HG02588 (cell line): ENCODE results near the gene GABARAP.
A peak's percentile ranks its signal among the peaks of the same experiment; 100 is the strongest.

Source experiments
- ATAC-seq: cut with Tn5 transposase; IDR thresholded peaks from one replicate; pipeline ENCODE4 v1.9.1; 2021; ENCODE audit warnings: mild to moderate bottlenecking, moderate library complexity; ENCODE audit not compliant: unreplicated experiment

The GABARAP gene

GRCh38 chr17:7223375-7223774, 18.9 kb downstream of the GABARAP start:
- ATAC-seq, result no peak

GRCh38 chr17:7222972-7223292, 19.3 kb downstream of the GABARAP start:
- ATAC-seq, result no peak

- no peak for ATAC-seq
These were observed 19.9 kb downstream of the GABARAP start for GRCh38 chr17:7222093-7222971.

- no peak for ATAC-seq
These were observed 20.8 kb downstream of the GABARAP start for GRCh38 chr17:7221278-7222092.

- ATAC-seq, result no peak
These were observed 21.5 kb downstream of the GABARAP start for GRCh38 chr17:7220593-7221277.

- ATAC-seq, result peak; percentile 59
These were observed 22.2 kb downstream of the GABARAP start, which contains the start of the genes ACADVL and DLG4 for GRCh38 chr17:7219812-7220592. ACADVL (plus strand) TSS chr17:7219938; CDS start chr17:7219985, 47 bp downstream. DLG4 (minus strand) TSS chr17:7219836.

GRCh38 chr17:7219229-7219811, 22.9 kb downstream of the GABARAP start:
- no peak for ATAC-seq

- no peak for ATAC-seq
These were observed 23.5 kb downstream of the GABARAP start for GRCh38 chr17:7218758-7219157.

GRCh38 chr17:7218166-7218565, 24.1 kb downstream of the GABARAP start:
- ATAC-seq, result no peak

GRCh38 chr17:7217113-7217987, 24.9 kb downstream of the GABARAP start:
- ATAC-seq, result no peak

- ATAC-seq, result no peak
These were observed 25.8 kb downstream of the GABARAP start for GRCh38 chr17:7216242-7217112.

GRCh38 chr17:7215652-7216180, 26.5 kb downstream of the GABARAP start:
- no peak for ATAC-seq

GRCh38 chr17:7215136-7215638, 27.1 kb downstream of the GABARAP start:
- no peak for ATAC-seq

GRCh38 chr17:7214300-7215135, 27.7 kb downstream of the GABARAP start:
- peak; percentile 73 for ATAC-seq

- ATAC-seq, result no peak
These were observed 28.4 kb downstream of the GABARAP start for GRCh38 chr17:7213895-7214299.

- ATAC-seq, result no peak
These were observed 30.6 kb downstream of the GABARAP start for GRCh38 chr17:7211491-7212273.
